ENCODE measurements around the gene NOTUM.

NOTUM gene

GRCh38 chr17:81932333-81932983 is 28.5 kb downstream of the NOTUM start:
- no peak for TF ChIP-seq ZBTB7A (IDR thresholded peaks at IDR 0.05; ENCODE audit: low read depth)
- TF ChIP-seq EP300 (IDR thresholded peaks at IDR 0.05; ENCODE audit: borderline replicate concordance) = no peak
- TF ChIP-seq CEBPB (IDR thresholded peaks at IDR 0.05) = no peak
- no peak for TF ChIP-seq TAF1 (IDR thresholded peaks at IDR 0.05; ENCODE audit: low read depth)
- no peak for TF ChIP-seq USF1 (IDR thresholded peaks at IDR 0.05)
- TF ChIP-seq NFIC (IDR thresholded peaks at IDR 0.05) = no peak
- no peak for TF ChIP-seq FOXM1 (IDR thresholded peaks at IDR 0.05; ENCODE audit: borderline replicate concordance, low read depth)
- no peak for TF ChIP-seq TEAD4 (IDR thresholded peaks at IDR 0.05)
- TF ChIP-seq YY1 (IDR thresholded peaks at IDR 0.05; ENCODE audit: low read depth) = no peak
- TF ChIP-seq RAD21 (IDR thresholded peaks at IDR 0.05; ENCODE audit: low read depth) = no peak
- TF ChIP-seq TCF12 (IDR thresholded peaks at IDR 0.05; ENCODE audit: low read depth) = no peak
- TF ChIP-seq REST (IDR thresholded peaks at IDR 0.05; ENCODE audit: low read depth) = no peak
- TF ChIP-seq MAX (IDR thresholded peaks at IDR 0.05) = no peak
- TF ChIP-seq EGR1 (IDR thresholded peaks at IDR 0.05) = no peak
- TF ChIP-seq CREB1 (IDR thresholded peaks at IDR 0.05; ENCODE audit: low read depth) = no peak

GRCh38 chr17:81931557-81932332 is 29.2 kb downstream of the NOTUM start:
- TF ChIP-seq MAX (IDR thresholded peaks at IDR 0.05) = no peak

- no peak for TF ChIP-seq CEBPB (IDR thresholded peaks at IDR 0.05)
- TF ChIP-seq MAX (IDR thresholded peaks at IDR 0.05) = no peak
- TF ChIP-seq USF1 (IDR thresholded peaks at IDR 0.05) = no peak
- TF ChIP-seq REST (IDR thresholded peaks at IDR 0.05; ENCODE audit: low read depth) = no peak
- no peak for TF ChIP-seq TAF1 (IDR thresholded peaks at IDR 0.05; ENCODE audit: low read depth)
- no peak for TF ChIP-seq EGR1 (IDR thresholded peaks at IDR 0.05)
- TF ChIP-seq TEAD4 (IDR thresholded peaks at IDR 0.05) = no peak
- no peak for TF ChIP-seq TCF12 (IDR thresholded peaks at IDR 0.05; ENCODE audit: low read depth)
- no peak for TF ChIP-seq ZBTB7A (IDR thresholded peaks at IDR 0.05; ENCODE audit: low read depth)
- TF ChIP-seq YY1 (IDR thresholded peaks at IDR 0.05; ENCODE audit: low read depth) = no peak
- no peak for TF ChIP-seq EP300 (IDR thresholded peaks at IDR 0.05; ENCODE audit: borderline replicate concordance)
- no peak for TF ChIP-seq CREB1 (IDR thresholded peaks at IDR 0.05; ENCODE audit: low read depth)
- no peak for TF ChIP-seq FOXM1 (IDR thresholded peaks at IDR 0.05; ENCODE audit: borderline replicate concordance, low read depth)
- no peak for TF ChIP-seq NFIC (IDR thresholded peaks at IDR 0.05)
- TF ChIP-seq RAD21 (IDR thresholded peaks at IDR 0.05; ENCODE audit: low read depth) = no peak
Measured at GRCh38 chr17:81931189-81931556, 29.8 kb downstream of the NOTUM start.

GRCh38 chr17:81930142-81931125 is 30.6 kb downstream of the NOTUM start:
- TF ChIP-seq CREB1 (IDR thresholded peaks at IDR 0.05; ENCODE audit: low read depth) (no peak), YY1 (IDR thresholded peaks at IDR 0.05; ENCODE audit: low read depth) (no peak), ZBTB7A (IDR thresholded peaks at IDR 0.05; ENCODE audit: low read depth) (0 out of 2 replicates have a peak, but pooled peaks have one; percentile 64), CEBPB (IDR thresholded peaks at IDR 0.05) (no peak), REST (IDR thresholded peaks at IDR 0.05; ENCODE audit: low read depth) (peak; percentile 97), RAD21 (IDR thresholded peaks at IDR 0.05; ENCODE audit: low read depth) (peak; percentile 9; the same call in 1 of the 2 replicates), NFIC (IDR thresholded peaks at IDR 0.05) (no peak), USF1 (IDR thresholded peaks at IDR 0.05) (no peak), MAX (IDR thresholded peaks at IDR 0.05) (0 out of 2 replicates have a peak, but pooled peaks have one; percentile 19), EP300 (IDR thresholded peaks at IDR 0.05; ENCODE audit: borderline replicate concordance) (no peak)
